NT2/D1 (cell line): ENCODE data around the gene IQGAP3.

ENCODE experiments used
- SUZ12 ChIP-seq: IDR thresholded peaks from 2 replicates; pipeline ENCODE4 v1.6.1; 2011; ENCODE audit not compliant: insufficient read length, insufficient read depth; ENCODE audit errors: extremely low read depth
- YY1 ChIP-seq: IDR thresholded peaks from 2 replicates; pipeline ENCODE4 v1.6.1; 2011; ENCODE audit not compliant: insufficient read length, insufficient read depth
- ZNF274 ChIP-seq: IDR thresholded peaks from 2 replicates; pipeline ENCODE4 v1.6.1; 2011; ENCODE audit warnings: mild to moderate bottlenecking, low read depth, low read length

DNA sequence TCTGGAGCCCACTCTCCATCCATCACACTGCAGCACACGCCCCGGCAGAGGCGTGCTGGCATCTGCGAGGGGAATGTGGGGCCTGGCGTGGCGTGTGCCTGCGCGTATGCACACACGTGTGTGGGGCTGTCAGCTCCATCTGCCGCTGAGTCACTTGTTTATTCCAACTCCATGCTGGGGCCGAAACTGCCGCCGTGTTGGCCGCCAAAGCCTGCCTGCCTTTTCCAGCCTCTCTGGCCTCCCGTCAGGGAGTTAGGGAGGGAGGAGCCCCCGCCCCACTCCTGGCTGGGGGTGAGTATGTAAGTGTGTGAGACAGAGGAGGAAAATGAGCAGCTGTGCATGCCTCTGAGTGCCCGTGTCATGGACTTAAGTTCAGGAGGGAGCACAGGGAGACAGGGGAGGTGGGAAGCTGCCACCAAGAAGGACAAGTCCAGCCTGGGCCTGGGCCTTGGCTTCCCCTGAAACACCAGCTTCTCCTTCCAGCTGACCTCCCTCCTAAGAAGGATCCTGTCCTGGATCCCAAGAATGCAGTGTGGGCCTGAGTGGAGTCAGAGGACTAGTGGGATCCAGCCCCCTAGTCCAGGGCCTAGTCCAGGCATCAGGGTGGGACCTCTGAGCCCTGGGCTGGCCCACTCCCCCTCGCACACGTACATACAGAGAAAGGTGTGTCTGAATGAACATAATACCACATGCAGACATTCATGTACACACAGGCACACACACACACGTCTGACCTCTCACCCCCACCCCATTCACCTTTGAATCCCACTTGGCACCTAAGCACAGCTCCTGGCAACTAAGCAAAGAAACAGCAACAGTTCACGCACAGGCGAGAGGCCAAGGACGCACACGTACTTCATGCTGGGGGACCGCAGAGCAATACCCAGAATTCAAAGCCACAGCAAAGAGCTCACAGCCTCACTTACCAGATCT is 96.5 kb downstream of the IQGAP3 start:
- no peak for TF ChIP-seq YY1
- no peak for TF ChIP-seq ZNF274
- TF ChIP-seq SUZ12, result no peak
